Measurements from ENCODE around the gene PIN4. TPM values are rescaled to one million over a fixed set of nuclear protein-coding genes. Genes with fewer than 3 reads are reported as not detected.

Gene PIN4
- total RNA-seq, 1 donor from 2014 or later, result 17.3 TPM

DNA sequence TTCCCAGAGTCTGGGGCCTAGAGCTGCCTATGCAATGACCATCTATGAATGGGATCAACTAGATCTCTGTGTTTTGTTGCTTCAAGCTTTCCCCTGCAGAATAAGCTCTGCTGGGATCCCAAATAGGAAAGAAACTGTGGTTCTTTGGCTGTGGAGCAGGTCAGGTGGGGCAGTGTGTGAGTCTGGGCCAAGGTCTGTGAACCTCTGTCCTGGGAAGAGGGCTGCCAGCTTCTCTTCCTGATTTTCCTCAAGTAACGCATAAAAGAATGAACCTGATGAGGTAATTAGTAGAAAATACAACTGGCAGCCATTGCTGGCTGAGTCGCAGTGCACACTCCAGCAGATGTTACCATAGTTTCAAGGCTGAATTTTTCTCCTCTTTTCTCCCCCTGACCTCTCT lies 4.6 kb upstream of the PIN4 start:
- Mint-ChIP-seq H3K27ac (no peak overlapping the region), H3K9me3 (peaks cover 26% of the 10 kb centered on the region), H3K4me1 (no peaks in the 10 kb centered on the region), H3K36me3 (no peaks in the 10 kb centered on the region), H3K27me3 (ENCODE audit: low read depth) (peaks cover 2% of the 10 kb centered on the region), H3K4me3 (no peak overlapping the region)
- no peak for DNase-seq (ENCODE audit: low spot score in 2 of 2, unreplicated experiment in 2 of 2)
- no peak for TF ChIP-seq CTCF (IDR thresholded peaks at IDR 0.05; ENCODE audit: unreplicated experiment)

GRCh38 chrX:72180539-72180938 lies 1.0 kb upstream of the PIN4 start:
- Mint-ChIP-seq H3K36me3 (peaks cover 4% of the 10 kb centered on the region), H3K27me3 (ENCODE audit: low read depth) (no peaks in the 10 kb centered on the region), H3K9me3 (peaks cover 23% of the 10 kb centered on the region), H3K4me1 (no peaks in the 10 kb centered on the region), H3K27ac (no peak overlapping the region), H3K4me3 (no peak overlapping the region)
- DNase-seq (ENCODE audit: low spot score in 2 of 2, unreplicated experiment in 2 of 2), result no peak
- TF ChIP-seq CTCF (IDR thresholded peaks at IDR 0.05; ENCODE audit: unreplicated experiment), result no peak

- Mint-ChIP-seq H3K27me3 (ENCODE audit: low read depth) (no peaks in the 10 kb centered on the region), H3K4me3 (no peak overlapping the region), H3K36me3 (peaks cover 9% of the 10 kb centered on the region), H3K27ac (no peak overlapping the region), H3K9me3 (peaks cover 11% of the 10 kb centered on the region), H3K4me1 (no peaks in the 10 kb centered on the region)
- no peak for DNase-seq (ENCODE audit: low spot score in 2 of 2, unreplicated experiment in 2 of 2)
- no peak for TF ChIP-seq CTCF (IDR thresholded peaks at IDR 0.05; ENCODE audit: unreplicated experiment)
Measured at GRCh38 chrX:72182924-72183323, 1.4 kb downstream of the PIN4 start.

DNA sequence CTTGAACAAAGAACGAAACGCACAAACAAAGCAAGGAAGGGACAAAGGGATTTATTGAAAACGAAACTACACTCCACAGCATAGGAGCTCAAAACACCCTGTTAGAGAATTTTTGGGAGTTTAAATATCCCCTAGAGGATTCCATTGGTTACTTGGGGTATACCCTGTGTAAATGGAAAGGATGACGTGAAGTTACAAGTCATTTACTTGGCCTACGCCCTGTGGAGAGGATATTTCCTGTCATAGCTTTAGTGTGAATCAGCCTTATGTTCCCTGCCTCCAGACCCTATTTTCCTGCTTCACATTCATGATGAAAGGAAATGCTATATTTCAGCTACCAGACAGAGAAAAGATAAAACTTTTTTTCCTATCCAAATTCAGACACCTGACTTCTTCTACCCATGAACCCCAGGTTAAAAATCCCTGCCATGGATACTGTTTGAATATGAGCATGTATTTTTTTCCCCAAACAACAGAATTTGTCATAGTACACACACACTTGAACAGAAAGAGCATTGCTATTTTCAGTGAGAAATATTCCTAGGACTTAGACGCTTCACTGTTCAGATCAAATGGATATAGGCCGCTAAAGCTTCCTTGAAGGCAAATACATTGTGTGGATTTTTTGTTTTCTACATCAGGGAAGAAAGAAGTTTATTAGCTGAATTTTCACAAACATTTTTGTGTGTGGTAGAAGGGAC lies 20.4 kb downstream of the PIN4 start:
- Mint-ChIP-seq H3K27me3 (ENCODE audit: low read depth) (no peaks in the 10 kb centered on the region), H3K36me3 (peaks cover 21% of the 10 kb centered on the region), H3K27ac (no peak overlapping the region), H3K4me1 (no peaks in the 10 kb centered on the region), H3K4me3 (no peak overlapping the region), H3K9me3 (peaks cover 21% of the 10 kb centered on the region)
- TF ChIP-seq CTCF (IDR thresholded peaks at IDR 0.05; ENCODE audit: unreplicated experiment), result no peak
- DNase-seq (ENCODE audit: low spot score in 2 of 2, unreplicated experiment in 2 of 2), result no peak

DNA sequence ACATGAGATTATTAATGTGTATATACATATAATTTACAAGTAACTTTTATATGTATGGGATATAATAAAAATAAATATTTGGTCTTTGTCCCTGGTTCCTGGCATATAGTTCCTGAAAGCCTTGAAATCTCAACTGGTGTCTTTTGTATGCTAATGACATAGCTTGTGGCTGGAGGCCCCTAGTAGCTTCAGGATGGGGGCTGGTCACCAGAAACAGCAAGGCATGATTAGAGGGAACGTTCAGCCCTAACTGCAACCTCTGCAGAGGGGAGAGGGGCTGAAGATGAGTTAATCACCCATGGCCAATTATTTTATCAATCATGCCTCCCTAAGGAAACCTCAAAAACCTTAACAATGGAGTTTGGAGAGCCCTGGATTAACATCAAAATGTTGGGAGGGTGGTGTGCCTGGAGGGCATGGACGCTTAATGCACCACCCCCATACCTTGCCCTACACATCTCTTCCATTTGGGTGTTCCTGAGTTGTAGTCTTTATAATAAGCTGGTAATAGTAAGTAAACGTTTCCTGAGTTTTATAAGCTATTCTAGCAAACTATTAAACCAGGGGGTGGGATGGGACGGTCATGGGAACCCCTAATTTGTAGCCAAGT lies 21.3 kb downstream of the PIN4 start:
- H3K9me3 Mint-ChIP-seq, result peaks cover 29% of the 10 kb centered on the region

More for the DNA sequence above, 21.3 kb downstream of the PIN4 start:
- Mint-ChIP-seq H3K27ac (no peak overlapping the region), H3K4me1 (no peaks in the 10 kb centered on the region), H3K4me3 (no peak overlapping the region), H3K36me3 (peaks cover 26% of the 10 kb centered on the region), H3K27me3 (ENCODE audit: low read depth) (no peaks in the 10 kb centered on the region)
- no peak for TF ChIP-seq CTCF (IDR thresholded peaks at IDR 0.05; ENCODE audit: unreplicated experiment)
- DNase-seq (ENCODE audit: low spot score in 2 of 2, unreplicated experiment in 2 of 2), result no peak
